Myometrial cell (primary cell): ENCODE data around the gene MYL10. TPM values are rescaled to one million over a fixed set of nuclear protein-coding genes. Genes with fewer than 3 reads are reported as not detected.

ENCODE experiments used
- total RNA-seq: library from RNA; depleted of rRNA; stranded (reverse); fragments of >200 nt; gene quantifications from 2 replicates; pipeline ENCODE4 v1.2.3, GENCODE V29; 2015

Gene MYL10
- total RNA-seq = not detected in 2 replicates

GRCh38 chr7:101629171-101629570 lies at the start of gene MYL10:
Gene MYL10, minus strand, starts transcription at chr7:101629296. Its CDS starts 178 bp downstream, at chr7:101629118.

Other genes with a start within 250 kb of the MYL10 start
- gene CUX1, start 188.3 kb upstream of the MYL10 start, total RNA-seq = 21.9 and 26.8 TPM in 2 replicates